GM12878 (cell line): Measurements from ENCODE around the gene REL. TPM values are rescaled to one million over a fixed set of nuclear protein-coding genes. Genes with fewer than 3 reads are reported as not detected.

Experiments used
- ATAC-seq: fragments of 200-7000 bp; cut with Tn5 transposase; 3 replicates; pipeline ENCODE4 v1.9.1; 2020; ENCODE audit warnings: mild to moderate bottlenecking, moderate library complexity
- BruUV-seq: library from RNA; stranded (reverse); fragments of 400-500 nt; replicated peaks from 2 replicates; lab custom pipeline; 2021; lab: Mats Ljungman, UMichigan
- CTCF ChIA-PET: fragments of 300-600 bp; sonication (Branson Sonifier 250); formaldehyde crosslinking; extraction: SDS; loops from one replicate; lab custom pipeline; 2021; ENCODE audit warnings: inconsistent platforms; lab: Yijun Ruan, JAX
- POLR2A ChIA-PET: fragments of 350-600 bp; formaldehyde crosslinking; extraction: SDS; loops from one replicate; lab custom pipeline; 2021; ENCODE audit warnings: inconsistent platforms; lab: Charles Lee
- RAD21 ChIA-PET: fragments of 300-600 bp; sonication (Branson Sonifier 250); formaldehyde crosslinking; loops from one replicate; lab custom pipeline; 2023; ENCODE audit warnings: antibody characterized with exemption; ENCODE audit not compliant: unreplicated experiment; lab: Charles Lee
- SMC1A ChIA-PET: fragments of 300-600 bp; sonication (Branson Sonifier 250); formaldehyde crosslinking; loops from one replicate; lab custom pipeline; 2023; ENCODE audit not compliant: unreplicated experiment, uncharacterized antibody; lab: Charles Lee
- DNase-seq: peaks from one replicate; pipeline ENCODE4 v3.0.0-alpha.2; 2011; ENCODE audit warnings: low read depth, low spot score
- FAIRE-seq: peaks from 3 replicates; lab custom pipeline; 2011; peaks lifted over from hg19 to GRCh38; lab: Jason Lieb, UNC
- H2AFZ ChIP-seq: 2 replicates; pipeline ENCODE4 v1.6.0; 2011; ENCODE audit warnings: low read depth, low read length, control low read depth; ENCODE audit not compliant: control insufficient read depth
- H3K27ac ChIP-seq: 2 replicates; pipeline ENCODE4 v1.5.1; 2011; ENCODE audit warnings: control low read depth; ENCODE audit not compliant: control insufficient read depth, insufficient read depth
- H3K27me3 ChIP-seq, 2 experiments: replicated peaks in 1 of 2; 2 replicates each; pipeline versions ENCODE4 v1.6.0 to v1.6.1; 2011; ENCODE audit warnings: low read length in 1 of 2; ENCODE audit not compliant: control insufficient read depth in 2 of 2, insufficient read depth in 2 of 2
- H3K36me3 ChIP-seq, 2 experiments: 2 replicates each; pipeline ENCODE4 v1.5.1; 2011; ENCODE audit warnings: low read length in 1 of 2; ENCODE audit not compliant: control insufficient read depth in 2 of 2, insufficient read depth in 2 of 2
- H3K4me1 ChIP-seq: 2 replicates; pipeline ENCODE4 v1.6.1; 2011; ENCODE audit warnings: mild to moderate bottlenecking, low read length, moderate library complexity, mixed read lengths; ENCODE audit not compliant: control insufficient read depth, insufficient read depth
- H3K4me2 ChIP-seq: 2 replicates; pipeline ENCODE4 v1.6.0; 2011; ENCODE audit warnings: control low read depth; ENCODE audit not compliant: control insufficient read depth, insufficient read depth
- H3K4me3 ChIP-seq: fragments of 200-600 bp; sonication (generic); 2 replicates; pipeline ENCODE4 v1.5.1; 2016
- H3K79me2 ChIP-seq: 2 replicates; pipeline ENCODE4 v1.6.0; 2011; ENCODE audit warnings: low read length; ENCODE audit not compliant: control insufficient read depth, insufficient read depth
- H3K9ac ChIP-seq: 2 replicates; pipeline ENCODE4 v1.8.0; 2011; ENCODE audit warnings: low read length, control low read depth, mixed read lengths; ENCODE audit not compliant: control insufficient read depth, insufficient read depth
- H3K9me3 ChIP-seq: replicated peaks from 3 replicates; pipeline ENCODE4 v1.5.1; 2011; ENCODE audit warnings: mild to moderate bottlenecking, low read length; ENCODE audit not compliant: control insufficient read depth, insufficient read depth
- H4K20me1 ChIP-seq: 2 replicates; pipeline ENCODE4 v1.6.0; 2011; ENCODE audit not compliant: control insufficient read depth, insufficient read depth
- ATF2 ChIP-seq: IDR thresholded peaks from 2 replicates; pipeline ENCODE4 v1.6.1; 2012; ENCODE audit warnings: low read length, inconsistent platforms
- ATF7 ChIP-seq: fragments of 450-650 bp; IDR thresholded peaks from 2 replicates; pipeline ENCODE4 v1.6.1; 2016; ENCODE audit warnings: low read depth, mild to moderate bottlenecking
- BMI1 ChIP-seq: fragments of 450-650 bp; IDR thresholded peaks from 2 replicates; pipeline ENCODE4 v1.6.1; 2016; ENCODE audit warnings: mild to moderate bottlenecking, moderate library complexity, borderline replicate concordance
- CREB1 ChIP-seq: IDR thresholded peaks from 2 replicates; pipeline ENCODE4 v1.6.1; 2012; ENCODE audit warnings: low read depth, mild to moderate bottlenecking, inconsistent platforms
- CREM ChIP-seq: IDR thresholded peaks from 2 replicates; pipeline ENCODE4 v1.6.1; 2014; ENCODE audit warnings: antibody characterized with exemption, low read depth
- E4F1 ChIP-seq: fragments of 450-650 bp; IDR thresholded peaks from 2 replicates; pipeline ENCODE4 v1.6.1; 2018; ENCODE audit warnings: borderline replicate concordance, mild to moderate bottlenecking; ENCODE audit not compliant: partially characterized antibody
- ETV6 ChIP-seq, 2 experiments: fragments of 450-650 bp in 1 of 2; IDR thresholded peaks in 1 of 2; conservative IDR thresholded peaks in 1 of 2; 2 replicates each; pipeline ENCODE4 v1.6.1; 2014; ENCODE audit warnings: antibody characterized with exemption in 1 of 2, borderline replicate concordance in 1 of 2, low read depth in 1 of 2, mild to moderate bottlenecking in 1 of 2, moderate library complexity in 1 of 2
- MEF2A ChIP-seq: IDR thresholded peaks from 2 replicates; pipeline ENCODE4 v1.6.1; 2011; ENCODE audit warnings: low read depth, mild to moderate bottlenecking, low read length, moderate library complexity; ENCODE audit not compliant: insufficient read depth
- MLLT1 ChIP-seq: fragments of 450-650 bp; IDR thresholded peaks from 2 replicates; pipeline ENCODE4 v1.6.1; 2016; ENCODE audit warnings: mild to moderate bottlenecking
- MTA3 ChIP-seq: IDR thresholded peaks from 2 replicates; pipeline ENCODE4 v1.6.1; 2012; ENCODE audit warnings: low read length, inconsistent platforms, borderline replicate concordance
- NFYA ChIP-seq: IDR thresholded peaks from 2 replicates; pipeline ENCODE4 v1.6.1; 2011; ENCODE audit warnings: low read depth, mild to moderate bottlenecking, low read length, improper control_type of control experiment, borderline replicate concordance
- NR2F1 ChIP-seq: fragments of 450-650 bp; conservative IDR thresholded peaks from 2 replicates; pipeline ENCODE4 v1.6.1; 2017; ENCODE audit warnings: mild to moderate bottlenecking
- SMC3 ChIP-seq: IDR thresholded peaks from 2 replicates; pipeline ENCODE4 v1.6.1; 2011; ENCODE audit warnings: low read length, improper control_type of control experiment, borderline replicate concordance
- SREBF1 ChIP-seq: IDR thresholded peaks from 2 replicates; pipeline ENCODE4 v1.6.1; 2012; ENCODE audit warnings: mild to moderate bottlenecking, low read length
- TBL1XR1 ChIP-seq: IDR thresholded peaks from 2 replicates; pipeline ENCODE4 v1.6.1; 2012; ENCODE audit warnings: low read depth, low read length, improper control_type of control experiment
- WGBS: methylation state at CpG from one replicate; pipeline ENCODE4 v1.1.6; 2016; ENCODE audit warnings: low lambda C conversion rate; ENCODE audit not compliant: insufficient replicate concordance, insufficient coverage; ENCODE audit errors: missing lambda C conversion rate; 5-methylcytosine and 5-hydroxymethylcytosine counted together
- in situ Hi-C: fragments of 300-500 bp; cut with MboI; formaldehyde crosslinking; loops from 9 replicates; pipeline ENCODE4 v1.14.3; 2018; ENCODE audit warnings: mixed read lengths
- intact Hi-C: fragments of 100-400 bp; cut with micrococcal nuclease; formaldehyde crosslinking; loops from one replicate; pipeline ENCODE4 v1.14.2; 2022; ENCODE audit not compliant: unreplicated experiment
- polyA plus RNA-seq, 11 experiments: library from polyadenylated mRNA; depleted of rRNA in 4 of 11; unstranded in 6 of 11; stranded (reverse) in 5 of 11; fragments of >200 nt; fragmentation: Nextera tagmentation in 4 of 11; fragmentation: Illumina TruSeq in 1 of 11; extraction: Ambion mirVana in 4 of 11; extraction: Trizol in 1 of 11; gene quantifications; 1 replicate in 1 of 11; 2 replicates in 10 of 11; pipeline versions ENCODE4 v1.2.1 to v1.2.3, GENCODE V29; 2011 to 2016; ENCODE audit warnings: inconsistent platforms in 2 of 11, missing spikeins in 2 of 11, low read depth in 1 of 11
- total RNA-seq, 4 experiments: library from RNA; depleted of rRNA in 3 of 4; stranded (reverse); fragments of >200 nt in 3 of 4; fragmentation: Illumina TruSeq in 1 of 4; extraction: Trizol in 1 of 4; gene quantifications; 2 replicates each; pipeline versions ENCODE4 v1.2.1 to v1.2.3, GENCODE V29; 2013 to 2021

REL gene
- total and polyA plus RNA-seq, 10 of the 15 experiments (the other 5 are each of a cell fraction or from before 2014, with no cell fraction given): 6.3 to 52.4 (median 26.6) TPM

GRCh38 chr2:60872510-60872928, 8.9 kb upstream of the REL start:
- POLR2A ChIA-PET: interaction anchor here (0.7 to 1.5 kb wide), 4 partner anchors 9 to 34 kb away, joined by 3 to 4 read pairs (median 3); partner anchors contain the start of gene REL
- SMC1A ChIA-PET: interaction anchor here (1.1 to 1.6 kb wide), 3 partner anchors 33 to 55 kb away, joined by 4 to 9 read pairs (median 5); no protein-coding TSS in a partner anchor
- H3K4me3 ChIP-seq: no peak overlapping the region
- peak overlapping the region; percentile 42 for H3K4me2 ChIP-seq
- ATAC-seq (peak; percentile 85), FAIRE-seq (peak; percentile 57), DNase-seq (peak; percentile 42)
- WGBS: 1% methylated on average over 3 of the region's 3 CpGs
- H3K9me3 ChIP-seq: peaks cover 9% of the 10 kb centered on the region; the same call in 2 of the 3 replicates
- peak overlapping the region; percentile 9; the same call in 1 of the 2 replicates for H2AFZ ChIP-seq
- CTCF ChIA-PET: interaction anchor here (0.7 to 1.2 kb wide), 2 partner anchors 14 to 31 kb away, joined by 3 to 9 read pairs; no protein-coding TSS in a partner anchor
- H3K36me3 ChIP-seq: no peaks in the 10 kb centered on the region
- no peaks in the 10 kb centered on the region for H3K27me3 ChIP-seq
- H3K79me2 ChIP-seq: no peaks in the 10 kb centered on the region
- peak overlapping the region; percentile 69 for H3K27ac ChIP-seq
- no peaks in the 10 kb centered on the region for H4K20me1 ChIP-seq
- no TSS peak for BruUV-seq
- intact Hi-C loops: no loop called here
- H3K9ac ChIP-seq: peak overlapping the region; percentile 22; the same call in 1 of the 2 replicates
- in situ Hi-C loops: no loop called here
- peaks cover 19% of the 10 kb centered on the region for H3K4me1 ChIP-seq
- RAD21 ChIA-PET: interaction anchor here (1.3 to 2.0 kb wide), 4 partner anchors 10 to 38 kb away, joined by 3 to 9 read pairs (median 6); no protein-coding TSS in a partner anchor
- TF ChIP-seq MTA3 (0 out of 2 replicates have a peak, but pooled peaks have one; percentile 3), ATF2 (peak; percentile 55; the same call in 1 of the 2 replicates), NFYA (no peak), NR2F1 (no peak), CREB1 (peak; percentile 56; the same call in 1 of the 2 replicates), CREM (peak; percentile 55), SMC3 (no peak), MLLT1 (no peak), MEF2A (no peak), E4F1 (no peak), ETV6 (conservative IDR thresholded peaks at IDR 0.05 in 1 of 2, IDR thresholded peaks at IDR 0.05 in 1 of 2; ENCODE audit: borderline replicate concordance in 1 of 2, low read depth in 1 of 2) (peak in 1 of 2 experiments; percentile 10; a peak in 1 of 4 replicates), BMI1 (no peak), TBL1XR1 (no peak), ATF7 (peak; percentile 73), SREBF1 (no peak)
